Spleen (tissue), 13 donors: ENCODE measurements around the gene AGO3. TPM values are rescaled to one million over a fixed set of nuclear protein-coding genes. Genes with fewer than 3 reads are reported as not detected.

Source experiments
- DNase-seq: peaks from one replicate; pipeline ENCODE4 v3.0.0-alpha.2; 2020
- H3K27ac ChIP-seq, 8 donors: fragments of 200-600 bp; sonication (generic) in 7 of 8; 1 replicate in 4 of 8; 2 replicates in 4 of 8; pipeline versions ENCODE4 v1.5.0 to v1.8.0; 2016 to 2021; ENCODE audit warnings: inconsistent platforms in 4 of 8, mild to moderate bottlenecking in 4 of 8, moderate library complexity in 1 of 8
- H3K27me3 ChIP-seq, 7 donors: fragments of 200-600 bp; sonication (generic) in 6 of 7; replicated peaks in 1 of 7; 1 replicate in 4 of 7; 2 replicates in 3 of 7; pipeline versions ENCODE4 v1.5.0 to v1.8.0; 2016 to 2021; ENCODE audit warnings: inconsistent platforms in 3 of 7, mild to moderate bottlenecking in 1 of 7
- H3K36me3 ChIP-seq, 6 donors: fragments of 200-600 bp; sonication (generic) in 5 of 6; 1 replicate in 4 of 6; 2 replicates in 2 of 6; pipeline versions ENCODE4 v1.5.0 to v1.8.0; 2016 to 2021; ENCODE audit warnings: inconsistent platforms in 2 of 6
- H3K4me1 ChIP-seq, 6 donors: fragments of 200-600 bp; sonication (generic) in 5 of 6; 1 replicate in 3 of 6; 2 replicates in 3 of 6; pipeline versions ENCODE4 v1.5.0 to v1.8.0; 2016 to 2021; ENCODE audit warnings: inconsistent platforms in 3 of 6
- H3K4me3 ChIP-seq, 8 donors: fragments of 200-600 bp; sonication (generic) in 7 of 8; 1 replicate in 4 of 8; 2 replicates in 4 of 8; pipeline versions ENCODE4 v1.5.0 to v1.8.0; 2016 to 2021; ENCODE audit warnings: inconsistent platforms in 4 of 8, mild to moderate bottlenecking in 4 of 8, moderate library complexity in 2 of 8
- H3K9me3 ChIP-seq, 8 donors: fragments of 200-600 bp; sonication (generic) in 7 of 8; 1 replicate in 4 of 8; 2 replicates in 4 of 8; pipeline versions ENCODE4 v1.5.0 to v1.8.0; 2016 to 2021; ENCODE audit warnings: inconsistent platforms in 4 of 8
- CTCF ChIP-seq, 11 experiments: fragments of 200-600 bp in 7 of 11; fragments of 450-650 bp in 4 of 11; sonication (generic) in 4 of 11; IDR thresholded peaks in 8 of 11; conservative IDR thresholded peaks in 3 of 11; 1 replicate in 7 of 11; 2 replicates in 4 of 11; pipeline versions ENCODE4 v1.4.0 to v1.8.0; 2016 to 2021; ENCODE audit warnings: antibody characterized with exemption in 11 of 11, inconsistent platforms in 4 of 11, mild to moderate bottlenecking in 1 of 11
- POLR2A ChIP-seq, 3 donors: fragments of 450-650 bp; IDR thresholded peaks; one replicate each; pipeline ENCODE4 v1.5.1; 2017; ENCODE audit warnings: antibody characterized with exemption in 3 of 3, mild to moderate bottlenecking in 1 of 3
- POLR2AphosphoS5 ChIP-seq, 3 donors: sonication (generic); formaldehyde crosslinking; IDR thresholded peaks; one replicate each; pipeline ENCODE4 v1.5.1; 2017; ENCODE audit warnings: antibody characterized with exemption in 3 of 3
- WGBS, 5 donors: extraction: QIAGEN DNeasy Blood & Tissue Kit in 3 of 5; methylation state at CpG; one replicate each; pipeline versions ENCODE4 v1.1.5 to v1.1.7; 2013 to 2018; 5-methylcytosine and 5-hydroxymethylcytosine counted together
- intact Hi-C: fragments of 100-400 bp; cut with DNase I; formaldehyde crosslinking; loops from one replicate; pipeline ENCODE4 v1.15.0; 2023; ENCODE audit warnings: low total_unique reads
- long read RNA-seq, 2 donors: transcript quantifications; one replicate each; lab custom pipeline, GENCODE V29; 2026
- polyA plus RNA-seq, 3 donors: library from polyadenylated mRNA; stranded (reverse); fragments of 200-250 nt; gene quantifications; one replicate each; pipeline ENCODE4 v1.2.1, GENCODE V29; 2013
- total RNA-seq, 7 donors: library from RNA; depleted of rRNA in 3 of 7; stranded (reverse); fragments of >200 nt in 3 of 7; fragmentation: NEBNext Ultra II Directional in 4 of 7; extraction: Animal tissue kit (Norgen Biotek cat#: 25700) in 4 of 7; gene quantifications; one replicate each; pipeline versions ENCODE4 v1.1.0 to v1.2.1, GENCODE V29; 2016 to 2021
- donor health status: healthy with polysubstance abuse.
- donor health status: DM: no; HTN: no; CAD: no; lungs with moderate emphysema.
- donor health status: DM: no; HTN: no; CAD: no.
- donor health status: Bipolar disorder and iron deficiency.
- donor health status: healthy.
- donor health status: DM: no; HTN: no; CAD: no.
- donor health status: DM: yes; HTN: yes; CAD: no.

Gene AGO3
- total RNA-seq (10 to 100 TPM; 18.6 to 41.1 (median 31.7) TPM), polyA plus RNA-seq (1 to 10 TPM; 1.5 to 2.8 (median 1.9) TPM)
- long read RNA-seq, donor 1, full-length matches to known transcripts: 1 of 1 reads
- long read RNA-seq, donor 1, partial matches to known transcripts: 0 of 1 reads
- long read RNA-seq, donor 1, other reads (novel, unspliced or antisense): 0 of 1 reads
- long read RNA-seq, donor 2, full-length matches to known transcripts: 1 of 1 reads
- long read RNA-seq, donor 2, partial matches to known transcripts: 0 of 1 reads
- long read RNA-seq, donor 2, other reads (novel, unspliced or antisense): 0 of 1 reads

- intact Hi-C loops: loop anchor here (10.0 kb wide), 1 partner anchor 46 kb away; the partner anchor contains the start of gene AGO1
- TF ChIP-seq POLR2A (IDR thresholded peaks at IDR 0.05): peak in 2 of 3 donors; percentile 50 to 60
- no peak for TF ChIP-seq CTCF (IDR thresholded peaks at IDR 0.05 in 8 of 11, conservative IDR thresholded peaks at IDR 0.05 in 3 of 11)
- TF ChIP-seq POLR2AphosphoS5 (IDR thresholded peaks at IDR 0.05): peak; percentile 85 to 89 (median 89)
- H3K27ac ChIP-seq: peak within 1 kb of the TSS; percentile 95 to 99 (median 98)
- DNase-seq: peak; percentile 98
- H3K9me3 ChIP-seq: no peaks in the 10 kb centered on the region
- WGBS, 5 donors: 0% methylated on average over 43 to 112 of the region's 112 CpGs
- peak within 1 kb of the TSS; percentile 66 to 87 (median 82) for H3K4me3 ChIP-seq
- H3K4me1 ChIP-seq: peaks cover 16 to 57% (median 41%) of the 10 kb centered on the region in 6 donors
- H3K36me3 ChIP-seq: no peaks in the 10 kb centered on the region
- no peaks in the 10 kb centered on the region for H3K27me3 ChIP-seq
These were observed at the start of gene AGO3 for GRCh38 chr1:35930593-35931445. AGO3 (plus strand) TSS chr1:35931105; CDS start chr1:35931427, 322 bp downstream.

DNA sequence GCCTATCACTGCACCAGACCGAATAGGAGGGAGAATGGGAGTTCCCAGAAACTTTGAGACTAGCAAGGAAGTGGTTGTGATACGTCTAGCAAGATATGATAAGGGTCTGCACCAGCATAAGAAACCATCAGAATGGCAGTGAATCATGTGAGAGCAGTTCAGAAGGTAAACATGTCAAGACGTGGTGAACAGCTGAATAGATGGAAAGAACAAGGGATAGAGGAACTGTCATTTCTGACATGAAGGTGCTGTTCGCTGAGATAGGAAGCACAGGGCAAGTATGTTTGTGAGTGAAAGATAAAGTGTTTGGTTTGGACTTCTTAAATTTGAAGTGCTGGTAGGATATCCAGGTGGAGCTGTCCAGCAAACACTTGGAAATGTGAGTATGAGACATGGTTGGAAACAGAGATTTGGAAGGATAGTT is 49.0 kb upstream of the AGO3 start:
- H3K27ac ChIP-seq: no peak overlapping the region
- H3K4me3 ChIP-seq: no peak overlapping the region
- no peaks in the 10 kb centered on the region for H3K27me3 ChIP-seq
- WGBS, 5 donors: 25 to 47% (median 34%) methylated on average over 4 of the region's 4 CpGs
- H3K36me3 ChIP-seq: no peaks in the 10 kb centered on the region
- H3K4me1 ChIP-seq: peaks cover 18 to 42% (median 40%) of the 10 kb centered on the region in 6 donors
- H3K9me3 ChIP-seq: no peaks in the 10 kb centered on the region
- TF ChIP-seq CTCF (IDR thresholded peaks at IDR 0.05 in 8 of 11, conservative IDR thresholded peaks at IDR 0.05 in 3 of 11) (no peak), POLR2A (IDR thresholded peaks at IDR 0.05) (no peak), POLR2AphosphoS5 (IDR thresholded peaks at IDR 0.05) (no peak)
- intact Hi-C loops: loop anchor here (10.0 kb wide), 1 partner anchor 53 kb away; the partner anchor contains the start of gene AGO3
- DNase-seq: no peak

DNA sequence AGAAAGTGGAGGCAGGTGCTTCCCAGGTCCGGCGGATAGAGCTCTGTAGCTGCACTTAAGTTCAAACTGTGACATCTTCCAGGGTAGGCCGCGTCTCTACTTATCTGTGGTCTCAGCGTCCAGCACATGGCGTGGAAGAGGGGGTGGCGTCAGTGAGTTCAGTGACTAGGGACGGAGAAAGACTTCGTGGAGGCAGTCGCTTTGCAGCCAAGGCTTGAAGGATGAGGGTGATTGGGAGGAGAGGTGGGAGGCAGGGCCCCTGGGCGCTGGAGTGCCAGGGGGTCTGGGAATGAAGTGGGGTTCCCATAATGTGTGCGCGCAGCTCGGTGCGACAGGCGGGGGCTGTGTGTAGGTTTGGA is 48.3 kb upstream of the AGO3 start:
- DNase-seq: no peak
- intact Hi-C loops: loop anchor here (10.0 kb wide), 1 partner anchor 52 kb away; the partner anchor contains the start of gene AGO3
- TF ChIP-seq POLR2A (IDR thresholded peaks at IDR 0.05) (no peak), CTCF (IDR thresholded peaks at IDR 0.05 in 8 of 11, conservative IDR thresholded peaks at IDR 0.05 in 3 of 11) (no peak), POLR2AphosphoS5 (IDR thresholded peaks at IDR 0.05) (no peak)
- 57 to 60% (median 60%) methylated on average over 16 of the region's 16 CpGs for WGBS, 5 donors
- peak overlapping the region in 5 of 8 donors; percentile 82 to 91 (median 90) for H3K27ac ChIP-seq
- peaks cover 19 to 49% (median 47%) of the 10 kb centered on the region in 6 donors for H3K4me1 ChIP-seq
- H3K27me3 ChIP-seq: no peaks in the 10 kb centered on the region
- no peaks in the 10 kb centered on the region for H3K9me3 ChIP-seq
- peak overlapping the region in 6 of 8 donors; percentile 81 to 100 (median 97) for H3K4me3 ChIP-seq
- H3K36me3 ChIP-seq: no peaks in the 10 kb centered on the region
